GM10847 (cell line): Measurements from ENCODE around the gene TAF4.

Experiments
- POLR2A ChIP-seq: IDR thresholded peaks from 2 replicates; pipeline ENCODE4 v1.6.1; 2011; ENCODE audit not compliant: insufficient read length; ENCODE audit errors: extremely low read depth

TAF4 gene

DNA sequence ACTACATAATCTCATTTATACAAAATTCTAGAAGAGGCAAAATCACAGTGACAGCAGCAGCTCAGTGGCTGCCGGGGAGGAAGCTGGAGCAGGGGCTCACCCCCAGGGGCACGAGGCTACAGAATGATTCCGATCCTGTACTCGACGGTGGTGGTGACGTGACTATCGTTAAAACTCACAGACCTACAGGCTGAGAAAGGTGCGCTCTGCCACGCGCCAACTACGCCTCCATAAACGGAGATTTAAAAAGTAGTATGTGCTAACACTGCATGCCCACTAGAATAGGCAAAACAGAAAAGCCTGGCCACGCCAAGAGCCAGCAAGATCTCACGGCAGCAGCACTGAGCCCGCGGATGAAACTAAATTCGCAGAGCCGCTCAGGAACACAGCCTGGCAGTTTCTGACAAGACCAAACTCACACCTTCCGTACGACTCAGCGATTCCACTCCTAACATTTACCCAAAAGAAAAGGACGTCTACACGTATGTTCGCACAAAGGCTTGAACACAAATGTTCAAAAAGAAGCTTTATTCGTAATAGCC lies 25.2 kb downstream of the TAF4 start:
- no peak for TF ChIP-seq POLR2A

DNA sequence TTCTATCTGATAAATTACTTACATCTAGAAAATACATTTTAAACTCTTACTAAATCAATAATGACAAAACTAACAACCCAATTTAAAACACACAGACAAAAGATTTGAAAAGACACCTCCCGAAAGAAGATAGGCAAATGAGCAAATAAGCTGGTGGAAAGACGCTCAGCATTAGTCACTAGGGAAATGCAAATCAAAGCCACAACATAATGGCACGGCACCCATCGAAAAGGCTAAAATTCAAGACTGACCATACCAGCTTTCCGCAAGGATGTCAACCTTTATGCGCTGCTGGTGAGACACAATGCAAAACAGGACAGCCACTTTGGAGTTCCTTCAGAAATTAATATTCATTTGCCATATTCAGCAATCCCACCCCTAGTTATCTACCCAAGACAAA lies 25.9 kb downstream of the TAF4 start:
- no peak for TF ChIP-seq POLR2A

DNA sequence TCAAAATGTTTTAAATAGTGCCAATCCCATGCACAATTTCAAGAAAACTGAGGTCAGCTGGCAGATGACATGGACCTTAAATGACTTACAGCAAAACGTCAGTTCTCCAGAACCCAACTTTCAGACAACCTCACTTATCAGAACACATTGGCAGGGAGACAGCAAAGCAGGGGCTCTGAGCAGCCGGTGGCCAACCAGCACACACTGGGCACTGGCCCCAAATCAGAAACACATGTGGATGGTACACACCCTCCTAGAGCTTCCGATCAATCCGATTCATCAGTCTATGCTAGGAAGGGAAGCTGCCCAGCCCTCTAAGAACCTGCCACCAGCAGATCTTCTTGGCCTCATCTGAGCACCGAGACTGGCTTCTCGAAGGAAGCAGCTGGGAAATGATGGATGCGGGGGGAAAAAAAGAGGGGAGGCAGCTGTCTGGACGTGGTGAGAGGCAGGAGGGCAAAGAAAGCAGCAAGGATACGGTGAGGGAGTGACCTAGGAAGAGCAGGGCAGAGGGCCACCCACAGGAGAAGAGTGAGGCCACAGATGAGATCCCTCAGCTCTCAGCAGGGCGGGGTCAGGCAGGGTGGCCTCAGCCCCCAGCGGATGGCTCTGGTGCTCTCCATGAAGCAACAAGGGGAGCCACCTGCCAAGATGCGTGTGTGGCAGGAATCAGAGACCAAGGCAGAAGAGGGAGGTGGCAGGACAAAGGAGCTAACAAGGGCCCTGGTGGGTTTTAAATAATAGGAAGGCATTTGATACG lies 32.9 kb downstream of the TAF4 start:
- no peak for TF ChIP-seq POLR2A

DNA sequence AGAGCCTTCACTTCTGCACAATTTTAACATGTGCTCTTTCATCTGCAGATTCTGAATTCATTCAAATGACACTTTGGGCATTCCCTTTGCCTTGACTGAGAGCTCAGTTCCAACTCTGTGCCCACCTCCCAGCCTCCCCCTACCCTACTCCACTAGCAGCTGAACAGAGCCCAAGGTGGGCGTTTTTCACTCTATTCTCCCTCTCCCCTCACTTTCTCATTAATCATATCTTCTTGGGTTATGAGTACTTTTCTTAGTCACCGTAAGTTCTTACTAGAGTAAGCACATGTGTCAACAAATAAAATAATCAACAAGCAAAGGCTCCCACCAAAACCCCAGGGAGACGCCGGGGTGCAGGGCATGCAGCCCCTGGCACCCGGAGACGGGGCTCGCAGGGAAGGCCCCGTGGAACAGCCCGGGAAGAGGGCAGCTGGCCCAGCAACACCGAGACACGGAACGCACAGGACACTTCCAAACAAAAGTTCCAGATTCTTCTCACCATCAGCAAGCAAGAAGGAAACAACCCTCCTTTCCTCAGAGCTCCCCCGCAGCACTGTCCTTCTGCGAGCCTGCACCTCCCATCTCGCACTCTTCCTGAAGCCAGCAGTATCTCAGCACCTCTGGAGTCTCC lies 34.1 kb downstream of the TAF4 start:
- no peak for TF ChIP-seq POLR2A

DNA sequence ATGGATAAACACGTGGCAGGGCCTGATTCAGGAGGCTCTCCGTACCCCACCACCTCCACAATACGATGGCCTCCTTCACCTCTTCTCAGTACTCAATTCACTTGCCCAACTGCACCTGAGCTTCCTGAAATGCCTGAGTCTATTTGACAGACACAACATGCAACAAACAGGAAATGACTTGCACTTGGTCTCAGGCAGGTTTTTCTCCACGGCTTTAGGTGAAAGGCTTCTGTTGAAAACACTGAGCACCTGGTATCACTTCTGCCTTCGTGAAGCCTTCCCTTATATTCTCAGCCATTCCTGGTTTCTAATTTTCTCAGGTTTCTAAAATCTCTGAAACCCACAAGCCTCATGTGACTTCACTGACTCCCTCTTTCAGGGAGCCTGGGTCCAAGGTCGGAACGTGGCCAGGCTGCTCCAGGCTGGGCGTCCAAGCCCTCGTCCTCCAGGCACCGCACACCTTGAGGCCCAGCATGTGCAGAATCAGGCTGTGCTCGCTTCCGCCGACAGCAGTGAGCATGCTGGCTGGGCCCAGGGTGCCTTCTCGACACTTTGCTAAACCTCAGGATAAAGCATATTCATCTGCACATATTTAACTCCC lies 34.7 kb downstream of the TAF4 start:
- no peak for TF ChIP-seq POLR2A

DNA sequence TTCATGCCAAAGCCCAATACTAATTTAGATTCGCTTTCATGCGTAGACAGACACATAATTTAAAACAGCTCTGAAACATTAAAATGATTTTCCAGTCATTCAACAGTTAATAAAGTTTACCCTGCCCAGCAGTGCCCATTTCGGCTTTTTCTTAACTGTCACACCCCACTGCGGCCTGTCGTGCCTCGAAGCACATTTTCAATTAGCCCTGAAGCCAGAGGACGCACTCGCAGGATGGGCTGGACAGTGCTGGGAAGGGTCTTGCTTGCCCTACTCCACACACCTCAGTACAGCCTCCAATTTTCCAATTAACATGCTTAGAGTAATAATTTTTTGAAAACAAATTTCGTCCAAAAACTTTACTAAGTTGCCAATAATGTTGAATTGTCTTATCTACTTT lies 35.3 kb downstream of the TAF4 start:
- TF ChIP-seq POLR2A, result no peak

DNA sequence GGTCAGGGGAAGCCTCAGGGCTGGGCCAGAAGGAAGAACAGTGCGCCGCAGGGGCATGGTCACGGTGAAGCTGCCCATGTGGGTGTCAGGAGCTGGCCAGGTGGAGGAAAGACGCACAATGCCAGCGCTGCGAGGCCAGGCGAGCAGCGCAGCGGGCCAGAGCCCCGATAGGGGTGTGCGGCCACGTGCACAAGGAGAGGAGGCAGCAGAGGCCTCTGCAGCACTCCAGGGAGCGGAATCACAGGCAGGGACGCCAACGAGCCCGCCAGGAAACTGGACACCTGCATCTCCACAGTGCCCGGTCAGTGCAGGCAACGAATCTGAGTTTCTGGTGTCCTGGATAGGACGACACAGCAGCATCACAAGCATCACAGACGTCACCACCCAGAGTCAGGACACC lies 35.7 kb downstream of the TAF4 start:
- TF ChIP-seq POLR2A, result no peak

DNA sequence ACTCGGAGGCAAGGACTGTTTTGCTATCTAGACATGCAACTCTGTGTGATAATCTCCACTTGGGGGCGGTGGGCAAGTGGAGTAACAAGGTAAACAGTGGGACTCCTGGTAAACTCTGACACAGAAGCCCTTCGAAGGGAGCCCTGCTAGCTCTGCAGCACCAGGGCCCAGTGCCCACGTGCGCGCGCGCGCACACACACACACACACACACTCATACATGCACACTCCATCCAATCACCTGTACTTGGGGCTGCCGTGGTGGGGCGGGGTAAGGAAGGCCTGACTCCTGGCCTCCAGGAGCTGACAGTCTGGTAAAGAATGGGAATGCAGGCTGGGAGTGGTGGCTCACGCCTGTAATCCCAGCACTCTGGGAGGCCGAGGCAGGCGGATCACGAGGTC lies 36.4 kb downstream of the TAF4 start:
- TF ChIP-seq POLR2A, result no peak

DNA sequence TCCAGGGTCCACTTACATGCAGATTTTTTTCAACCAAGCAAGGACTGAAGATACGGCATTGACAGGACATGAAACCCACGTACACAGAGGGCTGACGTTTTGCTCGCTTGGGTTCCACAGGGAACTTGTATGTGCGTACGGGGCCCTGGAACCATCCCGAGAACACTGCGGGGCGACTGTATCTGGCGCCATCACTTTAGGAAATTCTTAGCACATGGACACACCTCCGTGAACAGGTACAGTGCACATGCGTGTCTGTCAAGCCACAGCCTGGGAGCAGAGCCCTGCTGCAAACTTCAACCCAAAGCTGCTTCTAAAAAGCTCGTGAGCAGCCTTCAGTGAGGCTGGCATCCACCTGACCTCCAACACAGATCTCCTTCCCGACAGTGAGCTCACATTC lies 37.3 kb downstream of the TAF4 start:
- no peak for TF ChIP-seq POLR2A

DNA sequence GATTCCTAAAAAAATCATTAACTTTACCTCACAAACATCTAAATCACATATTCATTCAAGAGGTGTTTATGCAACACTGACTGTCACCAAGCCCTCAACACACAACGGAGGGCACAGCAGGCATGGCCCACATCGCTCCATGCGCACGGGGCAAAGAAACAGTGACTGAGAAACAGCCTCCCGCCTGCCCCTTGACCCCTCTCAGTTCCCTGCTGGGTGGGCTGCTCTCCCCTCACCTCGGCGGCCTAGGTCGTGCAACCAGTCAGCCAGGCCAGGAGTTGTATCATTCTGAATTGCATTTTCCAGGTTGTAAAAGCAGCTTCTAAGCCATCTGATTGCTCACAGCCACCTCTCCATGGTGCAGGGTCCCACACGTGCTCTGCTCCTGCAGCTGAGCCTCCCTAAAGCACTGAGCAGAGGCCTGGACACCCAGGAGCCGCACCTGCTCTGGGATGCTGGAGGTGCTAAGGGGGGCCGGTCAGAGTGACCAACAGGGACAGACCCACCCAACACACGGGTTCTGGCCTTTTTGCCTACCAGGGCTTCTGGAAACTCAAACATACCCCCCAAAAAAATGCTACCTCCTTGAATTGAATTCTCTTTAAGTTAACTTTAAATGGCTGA lies 37.9 kb downstream of the TAF4 start:
- no peak for TF ChIP-seq POLR2A

DNA sequence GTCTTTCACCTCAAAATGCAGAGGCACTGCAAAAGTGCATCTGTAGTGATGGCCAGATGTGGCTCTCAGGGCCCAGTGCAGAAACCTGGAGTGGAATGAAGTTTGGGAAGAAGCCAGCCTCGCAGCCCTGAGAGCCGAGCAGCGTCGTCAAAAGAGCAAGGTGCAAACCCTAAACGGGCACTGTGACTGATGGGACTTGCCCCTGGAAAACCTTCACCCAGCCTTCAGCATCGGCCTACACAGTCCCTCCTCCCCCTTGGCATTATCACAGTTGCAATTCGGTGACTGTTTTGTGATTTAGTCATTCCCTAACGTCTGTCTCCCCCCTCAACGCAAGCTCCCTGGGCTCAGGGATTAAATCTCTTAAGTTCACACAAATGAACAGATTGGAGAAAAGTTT lies 38.6 kb downstream of the TAF4 start:
- TF ChIP-seq POLR2A, result no peak

DNA sequence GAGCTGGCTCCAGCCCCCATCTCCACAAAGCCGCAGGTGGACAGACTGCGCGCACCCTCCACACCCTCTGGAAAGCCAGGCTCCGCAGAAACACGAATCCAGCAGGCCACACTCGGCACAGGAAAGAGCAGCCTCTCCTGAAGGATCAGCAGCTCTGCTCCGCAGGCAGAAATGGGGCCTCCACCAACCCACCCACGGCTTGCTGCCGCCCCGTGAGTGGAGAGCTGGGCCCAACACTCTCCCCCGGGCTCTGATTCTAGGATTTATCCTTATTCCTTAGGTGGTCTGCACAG lies 39.2 kb downstream of the TAF4 start:
- TF ChIP-seq POLR2A, result no peak

DNA sequence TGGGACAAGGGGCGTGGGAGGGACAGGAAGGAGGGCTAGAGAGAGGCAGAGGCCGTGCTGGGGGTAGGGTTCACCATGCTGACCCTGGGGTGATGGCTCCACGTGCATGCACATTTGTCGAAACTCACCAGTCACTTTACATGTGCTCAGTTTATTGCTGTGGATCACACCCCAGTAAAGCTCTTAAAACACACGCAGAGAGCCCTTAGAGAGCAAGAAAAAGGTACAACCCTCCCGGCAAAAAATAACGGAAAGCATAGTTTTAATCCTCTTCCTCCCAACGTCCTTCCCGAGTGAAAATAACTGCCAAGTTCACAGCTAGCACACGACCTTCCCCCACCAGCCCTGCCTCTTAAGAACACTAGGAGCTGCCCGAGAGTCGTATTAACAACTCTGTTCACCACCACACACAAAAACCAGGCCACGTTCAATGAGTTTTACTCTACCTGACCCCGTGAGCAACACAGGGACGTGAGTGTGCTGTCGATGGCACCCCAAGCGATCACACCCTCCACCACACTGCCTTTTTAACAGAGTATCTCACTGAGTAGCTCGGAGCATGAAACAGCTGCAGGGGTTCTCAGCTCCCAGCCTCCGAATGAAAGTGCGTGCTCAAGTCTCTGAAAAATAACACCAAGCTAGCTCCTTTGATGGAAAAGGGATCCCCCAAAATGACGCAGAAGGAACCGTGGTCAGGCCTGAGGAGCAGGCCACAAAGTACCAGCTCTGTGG lies 39.7 kb downstream of the TAF4 start:
- TF ChIP-seq POLR2A, result no peak

DNA sequence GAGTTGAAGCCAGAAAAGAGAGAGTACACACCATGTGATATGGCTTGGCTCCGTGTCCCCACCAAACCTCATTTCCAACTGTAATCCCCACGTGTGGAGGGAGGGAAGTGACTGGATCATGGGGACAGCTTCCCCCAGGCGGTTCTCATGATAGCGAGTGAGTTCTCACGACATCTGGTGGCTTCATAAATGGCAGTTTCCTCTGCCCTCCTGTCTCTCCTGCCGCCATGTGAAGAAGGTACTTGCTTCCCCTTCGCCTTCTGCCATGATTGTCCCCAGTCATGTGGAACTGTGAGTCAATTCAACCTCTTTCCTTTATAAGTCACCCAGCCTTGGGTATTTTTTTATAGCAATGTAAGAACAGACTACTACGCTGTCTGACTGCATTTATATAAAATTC lies 40.3 kb downstream of the TAF4 start:
- TF ChIP-seq POLR2A, result no peak

DNA sequence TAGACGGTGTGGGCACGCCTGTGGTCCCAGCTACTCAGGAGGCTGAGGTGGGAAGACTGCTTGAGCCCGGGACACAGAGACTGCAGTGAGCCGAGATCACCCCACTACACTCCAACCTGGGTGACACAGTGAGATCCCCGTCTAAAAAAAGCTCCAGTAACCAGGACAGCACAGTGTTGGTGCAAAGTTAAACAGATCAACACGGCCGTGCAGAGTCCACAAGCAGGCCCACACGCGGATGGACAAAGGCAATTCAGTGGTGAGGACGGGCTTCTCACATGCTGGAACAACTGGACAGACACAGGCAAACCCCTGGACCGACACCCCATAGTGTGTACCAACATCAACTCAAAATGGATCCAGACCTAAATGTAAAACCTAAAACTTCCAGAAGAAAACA lies 41.7 kb downstream of the TAF4 start:
- TF ChIP-seq POLR2A, result no peak
